ENCODE measurements around the gene ANO7. TPM values are rescaled to one million over a fixed set of nuclear protein-coding genes. Genes with fewer than 3 reads are reported as not detected.
A peak's percentile ranks its signal among the peaks of the same experiment; 100 is the strongest.

Gene ANO7
- total and polyA plus RNA-seq, 2 of the 13 experiments (the other 11 are each of a cell fraction or from before 2014, with no cell fraction given) = 4.1 to 4.9 TPM

- H3K36me3 ChIP-seq (replicated peaks in 1 of 2; ENCODE audit: control insufficient read depth in 1 of 2, insufficient read depth in 2 of 2, low read length in 2 of 2) = peaks cover 9 to 11% of the 10 kb centered on the region in 2 experiments
- ChIA-PET POLR2A (no interaction called here), CTCF (ENCODE audit: low intra/inter-chr PET ratio, low total read pairs) (no interaction called here)
- 81% methylated on average over 21 of the region's 21 CpGs for WGBS (ENCODE audit: low lambda C conversion rate)
- ATAC-seq (peak; percentile 29), FAIRE-seq (no peak), DNase-seq (ENCODE audit: low spot score) (no peak)
- TSS peak; percentile 73 for BruUV-seq (replicated peaks)
- H3K4me2 ChIP-seq (ENCODE audit: low read depth, low read length) = peak overlapping the region; percentile 91
- TF ChIP-seq THAP11 (CRISPR knock-in tag; IDR thresholded peaks at IDR 0.05) (0 out of 2 replicates have a peak, but pooled peaks have one; percentile 0), RBM22 (optimal IDR thresholded peaks at IDR 0.05; ENCODE audit: low read length) (peak; percentile 55), ZSCAN21 (CRISPR knock-in tag; IDR thresholded peaks at IDR 0.05; ENCODE audit: borderline replicate concordance) (0 out of 2 replicates have a peak, but pooled peaks have one; percentile 11), SALL2 (CRISPR knock-in tag; IDR thresholded peaks at IDR 0.05) (0 out of 2 replicates have a peak, but pooled peaks have one; percentile 33), NFRKB (IDR thresholded peaks at IDR 0.05) (no peak), ZNF292 (CRISPR knock-in tag; IDR thresholded peaks at IDR 0.05; ENCODE audit: borderline replicate concordance, low read depth) (0 out of 2 replicates have a peak, but pooled peaks have one; percentile 18), ZNF362 (CRISPR knock-in tag; IDR thresholded peaks at IDR 0.05; ENCODE audit: borderline replicate concordance) (peak; percentile 80), HDAC1 (CRISPR knock-in tag; IDR thresholded peaks at IDR 0.05) (0 out of 2 replicates have a peak, but pooled peaks have one; percentile 5), JDP2 (CRISPR knock-in tag; IDR thresholded peaks at IDR 0.05; ENCODE audit: borderline replicate concordance) (no peak), ZNF547 (CRISPR knock-in tag; IDR thresholded peaks at IDR 0.05) (0 out of 2 replicates have a peak, but pooled peaks have one; percentile 60), ZBTB38 (CRISPR knock-in tag; IDR thresholded peaks at IDR 0.05) (0 out of 2 replicates have a peak, but pooled peaks have one; percentile 34), XRCC5 (optimal IDR thresholded peaks at IDR 0.05; ENCODE audit: low read length) (peak; percentile 25), NONO (IDR thresholded peaks at IDR 0.05) (no peak), NONO (CRISPR knock-in tag; conservative IDR thresholded peaks at IDR 0.05) (0 out of 2 replicates have a peak, but pooled peaks have one; percentile 18), ZNF619 (CRISPR knock-in tag; IDR thresholded peaks at IDR 0.05) (no peak), PRPF4 (IDR thresholded peaks at IDR 0.05; ENCODE audit: low read depth, low read length, poor library complexity, severe bottlenecking) (peak; percentile 55), KLF12 (CRISPR knock-in tag; IDR thresholded peaks at IDR 0.05; ENCODE audit: borderline replicate concordance) (0 out of 2 replicates have a peak, but pooled peaks have one; percentile 35), TAF1 (CRISPR knock-in tag; IDR thresholded peaks at IDR 0.05) (peak; percentile 4; the same call in 1 of the 2 replicates), TGIF2 (CRISPR knock-in tag; IDR thresholded peaks at IDR 0.05) (no peak)
- TF ChIP-seq, protein P1, sequence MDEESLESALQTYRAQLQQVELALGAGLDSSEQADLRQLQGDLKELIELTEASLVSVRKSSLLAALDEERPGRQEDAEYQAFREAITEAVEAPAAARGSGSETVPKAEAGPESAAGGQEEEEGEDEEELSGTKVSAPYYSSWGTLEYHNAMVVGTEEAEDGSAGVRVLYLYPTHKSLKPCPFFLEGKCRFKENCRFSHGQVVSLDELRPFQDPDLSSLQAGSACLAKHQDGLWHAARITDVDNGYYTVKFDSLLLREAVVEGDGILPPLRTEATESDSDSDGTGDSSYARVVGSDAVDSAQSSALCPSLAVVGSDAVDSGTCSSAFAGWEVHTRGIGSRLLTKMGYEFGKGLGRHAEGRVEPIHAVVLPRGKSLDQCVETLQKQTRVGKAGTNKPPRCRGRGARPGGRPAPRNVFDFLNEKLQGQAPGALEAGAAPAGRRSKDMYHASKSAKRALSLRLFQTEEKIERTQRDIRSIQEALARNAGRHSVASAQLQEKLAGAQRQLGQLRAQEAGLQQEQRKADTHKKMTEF (CRISPR knock-in tag; IDR thresholded peaks at IDR 0.05) = 0 out of 2 replicates have a peak, but pooled peaks have one; percentile 27
- TF ChIP-seq, protein P2, sequence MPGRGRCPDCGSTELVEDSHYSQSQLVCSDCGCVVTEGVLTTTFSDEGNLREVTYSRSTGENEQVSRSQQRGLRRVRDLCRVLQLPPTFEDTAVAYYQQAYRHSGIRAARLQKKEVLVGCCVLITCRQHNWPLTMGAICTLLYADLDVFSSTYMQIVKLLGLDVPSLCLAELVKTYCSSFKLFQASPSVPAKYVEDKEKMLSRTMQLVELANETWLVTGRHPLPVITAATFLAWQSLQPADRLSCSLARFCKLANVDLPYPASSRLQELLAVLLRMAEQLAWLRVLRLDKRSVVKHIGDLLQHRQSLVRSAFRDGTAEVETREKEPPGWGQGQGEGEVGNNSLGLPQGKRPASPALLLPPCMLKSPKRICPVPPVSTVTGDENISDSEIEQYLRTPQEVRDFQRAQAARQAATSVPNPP (CRISPR knock-in tag; IDR thresholded peaks at IDR 0.05) = no peak
- peak overlapping the region; percentile 76 to 91 (median 80) for H3K4me3 ChIP-seq (replicated peaks in 1 of 3; ENCODE audit: insufficient read depth in 1 of 3, low read depth in 2 of 3, low read length in 3 of 3)
- intact Hi-C loops (cut with micrococcal nuclease; ENCODE audit: unreplicated experiment) = loop anchor here (2.0 to 10.0 kb wide), 2 partner anchors 41 to 81 kb away; partner anchors contain the start of genes FARP2, HDLBP and SEPTIN2
- peak overlapping the region; percentile 62 for H3K27ac ChIP-seq (ENCODE audit: extremely low read length, insufficient read depth, low read length)
- peak overlapping the region; percentile 97 for H3K9ac ChIP-seq (ENCODE audit: insufficient read depth, low read depth, low read length)
- H3K27me3 ChIP-seq (ENCODE audit: control insufficient read depth in 1 of 2, insufficient read depth in 2 of 2, low read length in 2 of 2) = no peaks in the 10 kb centered on the region; a peak in 1 of 5 replicates
- in situ Hi-C loops (cut with HindIII; ENCODE audit: extremely low pct_ligation_motif_present, low pct_unique_long_range_greater_than_20kb) = no loop called here
- no peak overlapping the region for H2AFZ ChIP-seq (ENCODE audit: low read length)
- H3K9me3 ChIP-seq (ENCODE audit: low read length) = no peaks in the 10 kb centered on the region
- H4K20me1 ChIP-seq (ENCODE audit: insufficient read depth, low read length) = peaks cover 38% of the 10 kb centered on the region
- peaks cover 94% of the 10 kb centered on the region for H3K79me2 ChIP-seq (ENCODE audit: insufficient read depth, low read length)
- peaks cover 59% of the 10 kb centered on the region for H3K4me1 ChIP-seq (ENCODE audit: insufficient read depth, low read length)
These were observed 84.9 kb downstream of the ANO7 start for GRCh38 chr2:241273210-241274020.
